ENCODE measurements around the gene CNPPD1. TPM values are rescaled to one million over a fixed set of nuclear protein-coding genes. Genes with fewer than 3 reads are reported as not detected.
A peak's percentile ranks its signal among the peaks of the same experiment; 100 is the strongest.

Gene CNPPD1
- total RNA-seq, 1 experiment from 2014 or later: 40.6 TPM

- H3K27ac Mint-ChIP-seq (ENCODE audit: unreplicated experiment): peak overlapping the region; percentile 46
- CTCF ChIA-PET: interaction anchor here (1.1 kb wide), 2 partner anchors 7 to 23 kb away, joined by 3 read pairs; no protein-coding TSS in a partner anchor
- H3K9me3 Mint-ChIP-seq (ENCODE audit: low read depth, unreplicated experiment): no peaks in the 10 kb centered on the region
- BruUV-seq (replicated peaks): no TSS peak
- peaks cover 11% of the 10 kb centered on the region for H3K36me3 Mint-ChIP-seq (ENCODE audit: insufficient read depth, unreplicated experiment)
- peaks cover 60% of the 10 kb centered on the region for H3K4me1 Mint-ChIP-seq (ENCODE audit: low read depth, unreplicated experiment)
- intact Hi-C loops (cut with micrococcal nuclease; ENCODE audit: unreplicated experiment): no loop called here
- H3K4me3 Mint-ChIP-seq (ENCODE audit: low read depth, unreplicated experiment): no peak overlapping the region
- no peaks in the 10 kb centered on the region for H3K27me3 Mint-ChIP-seq (ENCODE audit: unreplicated experiment)
- DNase-seq: no peak
- TF ChIP-seq, protein P1, sequence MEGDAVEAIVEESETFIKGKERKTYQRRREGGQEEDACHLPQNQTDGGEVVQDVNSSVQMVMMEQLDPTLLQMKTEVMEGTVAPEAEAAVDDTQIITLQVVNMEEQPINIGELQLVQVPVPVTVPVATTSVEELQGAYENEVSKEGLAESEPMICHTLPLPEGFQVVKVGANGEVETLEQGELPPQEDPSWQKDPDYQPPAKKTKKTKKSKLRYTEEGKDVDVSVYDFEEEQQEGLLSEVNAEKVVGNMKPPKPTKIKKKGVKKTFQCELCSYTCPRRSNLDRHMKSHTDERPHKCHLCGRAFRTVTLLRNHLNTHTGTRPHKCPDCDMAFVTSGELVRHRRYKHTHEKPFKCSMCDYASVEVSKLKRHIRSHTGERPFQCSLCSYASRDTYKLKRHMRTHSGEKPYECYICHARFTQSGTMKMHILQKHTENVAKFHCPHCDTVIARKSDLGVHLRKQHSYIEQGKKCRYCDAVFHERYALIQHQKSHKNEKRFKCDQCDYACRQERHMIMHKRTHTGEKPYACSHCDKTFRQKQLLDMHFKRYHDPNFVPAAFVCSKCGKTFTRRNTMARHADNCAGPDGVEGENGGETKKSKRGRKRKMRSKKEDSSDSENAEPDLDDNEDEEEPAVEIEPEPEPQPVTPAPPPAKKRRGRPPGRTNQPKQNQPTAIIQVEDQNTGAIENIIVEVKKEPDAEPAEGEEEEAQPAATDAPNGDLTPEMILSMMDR (IDR thresholded peaks at IDR 0.05; ENCODE audit: unreplicated experiment): no peak
Observed at GRCh38 chr2:219127037-219127635, 49.6 kb downstream of the CNPPD1 start.

DNA sequence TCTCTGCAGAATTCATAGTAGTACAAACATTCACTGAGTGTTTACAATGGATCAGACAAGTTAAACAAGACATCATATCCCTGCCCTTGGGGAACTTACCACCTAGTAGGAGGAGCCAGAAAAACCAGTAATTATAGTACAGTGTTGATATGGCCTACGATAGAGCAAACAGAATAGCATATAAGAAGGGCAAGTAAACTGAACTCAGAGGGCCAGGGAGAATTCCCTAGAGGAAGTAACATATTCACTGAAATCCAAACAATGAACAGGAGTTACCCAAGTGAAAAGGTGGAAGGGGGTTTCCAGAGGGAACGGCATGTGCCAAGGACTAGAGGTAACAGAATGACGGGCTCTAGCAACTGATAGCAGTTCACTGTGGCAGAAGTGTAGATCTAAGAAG lies 50.2 kb downstream of the CNPPD1 start:
- no peaks in the 10 kb centered on the region for H3K27me3 Mint-ChIP-seq (ENCODE audit: unreplicated experiment)

DNA sequence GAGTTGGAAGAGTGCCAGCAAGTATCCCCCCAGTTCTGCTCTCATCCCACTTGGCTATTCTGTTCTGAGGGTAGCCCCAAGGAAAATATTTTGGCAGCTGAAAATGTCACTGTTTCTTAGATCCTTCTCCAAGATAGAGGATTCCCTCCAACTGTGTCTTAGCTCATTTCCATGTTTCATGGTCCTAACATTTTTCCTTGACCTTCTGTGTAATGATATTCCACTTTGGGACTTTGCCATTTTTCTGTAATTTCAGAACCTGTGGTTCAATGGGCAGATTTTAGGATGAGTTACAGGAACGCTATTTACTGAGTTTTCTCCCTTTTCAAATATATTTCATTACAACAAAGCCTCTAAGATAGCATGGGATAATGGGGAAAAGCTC lies 50.8 kb downstream of the CNPPD1 start:
- TF ChIP-seq, protein P1 (IDR thresholded peaks at IDR 0.05; ENCODE audit: unreplicated experiment): no peak
- H3K36me3 Mint-ChIP-seq (ENCODE audit: insufficient read depth, unreplicated experiment): peaks cover 11% of the 10 kb centered on the region
- H3K4me3 Mint-ChIP-seq (ENCODE audit: low read depth, unreplicated experiment): no peak overlapping the region
- no peaks in the 10 kb centered on the region for H3K27me3 Mint-ChIP-seq (ENCODE audit: unreplicated experiment)
- DNase-seq: no peak
- no peaks in the 10 kb centered on the region for H3K9me3 Mint-ChIP-seq (ENCODE audit: low read depth, unreplicated experiment)
- CTCF ChIA-PET: interaction anchor here (0.8 to 1.8 kb wide), 4 partner anchors 22 to 96 kb away, joined by 3 to 7 read pairs (median 5); no protein-coding TSS in a partner anchor
- intact Hi-C loops (cut with micrococcal nuclease; ENCODE audit: unreplicated experiment): no loop called here
- H3K27ac Mint-ChIP-seq (ENCODE audit: unreplicated experiment): no peak overlapping the region
- BruUV-seq (replicated peaks): no TSS peak
- peaks cover 65% of the 10 kb centered on the region for H3K4me1 Mint-ChIP-seq (ENCODE audit: low read depth, unreplicated experiment)

More for the DNA sequence above, 50.2 kb downstream of the CNPPD1 start:
- Mint-ChIP-seq H3K4me1 (ENCODE audit: low read depth, unreplicated experiment) (peaks cover 65% of the 10 kb centered on the region), H3K9me3 (ENCODE audit: low read depth, unreplicated experiment) (no peaks in the 10 kb centered on the region), H3K36me3 (ENCODE audit: insufficient read depth, unreplicated experiment) (peaks cover 11% of the 10 kb centered on the region), H3K27ac (ENCODE audit: unreplicated experiment) (peak overlapping the region; percentile 46), H3K4me3 (ENCODE audit: low read depth, unreplicated experiment) (no peak overlapping the region)
- intact Hi-C loops (cut with micrococcal nuclease; ENCODE audit: unreplicated experiment): no loop called here
- CTCF ChIA-PET: no interaction called here
- no TSS peak for BruUV-seq (replicated peaks)
- TF ChIP-seq, protein P1 (IDR thresholded peaks at IDR 0.05; ENCODE audit: unreplicated experiment): no peak
- DNase-seq: no peak

GRCh38 chr2:219125225-219125885 lies 51.4 kb downstream of the CNPPD1 start:
- BruUV-seq (replicated peaks): no TSS peak
- CTCF ChIA-PET: interaction anchor here (0.8 to 1.8 kb wide), 4 partner anchors 21 to 96 kb away, joined by 3 to 7 read pairs (median 5); no protein-coding TSS in a partner anchor
- TF ChIP-seq, protein P1 (IDR thresholded peaks at IDR 0.05; ENCODE audit: unreplicated experiment): no peak
- DNase-seq: peak; percentile 83
- no peaks in the 10 kb centered on the region for H3K27me3 Mint-ChIP-seq (ENCODE audit: unreplicated experiment)
- H3K27ac Mint-ChIP-seq (ENCODE audit: unreplicated experiment): peak overlapping the region; percentile 28
- intact Hi-C loops (cut with micrococcal nuclease; ENCODE audit: unreplicated experiment): no loop called here
- H3K36me3 Mint-ChIP-seq (ENCODE audit: insufficient read depth, unreplicated experiment): peaks cover 11% of the 10 kb centered on the region
- peaks cover 65% of the 10 kb centered on the region for H3K4me1 Mint-ChIP-seq (ENCODE audit: low read depth, unreplicated experiment)
- H3K4me3 Mint-ChIP-seq (ENCODE audit: low read depth, unreplicated experiment): peak overlapping the region; percentile 24
- H3K9me3 Mint-ChIP-seq (ENCODE audit: low read depth, unreplicated experiment): no peaks in the 10 kb centered on the region
